ENCODE measurements around the gene KRT32.

- TF ChIP-seq CTCF (IDR thresholded peaks at IDR 0.05) (no peak), REST (IDR thresholded peaks at IDR 0.05; ENCODE audit: insufficient read depth in 1 of 2, low read depth in 2 of 2, low read length in 1 of 2) (no peak), POLR2AphosphoS5 (IDR thresholded peaks at IDR 0.05; ENCODE audit: low read depth, low read length) (no peak)
Observed at GRCh38 chr17:41490000-41490990, 23.1 kb upstream of the KRT32 start.

All from Panc1 (cell line).